DOHH2 (cell line): Measurements from ENCODE around the gene ACP6.

ENCODE experiments used
- H3F3A ChIP-seq: fragments of 200-600 bp; sonication (generic), shearing (Covaris generic); 2 replicates; pipeline ENCODE4 v1.6.0; 2016; ENCODE audit warnings: antibody characterized with exemption, mild to moderate bottlenecking; ENCODE audit not compliant: control insufficient read depth, insufficient read depth
- H3K27ac ChIP-seq: fragments of 200-600 bp; sonication (generic); 2 replicates; pipeline ENCODE4 v1.5.1; 2014; ENCODE audit warnings: low read depth, mild to moderate bottlenecking, low read length, moderate library complexity
- H3K27me3 ChIP-seq: fragments of 200-600 bp; sonication (generic); 2 replicates; pipeline ENCODE4 v1.6.1; 2014; ENCODE audit warnings: mild to moderate bottlenecking, low read length, mixed read lengths; ENCODE audit not compliant: control insufficient read depth
- H3K36me3 ChIP-seq: fragments of 200-600 bp; sonication (generic); 2 replicates; pipeline ENCODE4 v1.6.1; 2014; ENCODE audit warnings: mild to moderate bottlenecking, low read length, moderate library complexity, mixed read lengths; ENCODE audit not compliant: control insufficient read depth
- H3K4me1 ChIP-seq: fragments of 200-600 bp; sonication (generic); 2 replicates; pipeline ENCODE4 v1.6.1; 2014; ENCODE audit warnings: mild to moderate bottlenecking, low read length, mixed read lengths; ENCODE audit not compliant: control insufficient read depth
- H3K4me2 ChIP-seq: fragments of 200-600 bp; sonication (generic); 2 replicates; pipeline ENCODE4 v1.6.0; 2014; ENCODE audit warnings: mild to moderate bottlenecking, low read length, moderate library complexity
- H3K4me3 ChIP-seq: fragments of 200-600 bp; sonication (generic); 2 replicates; pipeline ENCODE4 v1.5.1; 2014; ENCODE audit warnings: mild to moderate bottlenecking, low read length, mixed read lengths
- H3K79me2 ChIP-seq: fragments of 200-600 bp; sonication (generic); 2 replicates; pipeline ENCODE4 v1.6.1; 2014; ENCODE audit warnings: mild to moderate bottlenecking, low read length, mixed read lengths; ENCODE audit not compliant: control insufficient read depth
- H3K9me2 ChIP-seq: fragments of 200-600 bp; sonication (generic); replicated peaks from 2 replicates; pipeline ENCODE4 v1.6.1; 2014; ENCODE audit warnings: mild to moderate bottlenecking, low read length, mixed read lengths; ENCODE audit not compliant: control insufficient read depth
- H3K9me3 ChIP-seq: fragments of 200-600 bp; sonication (generic); 2 replicates; pipeline ENCODE4 v1.6.1; 2014; ENCODE audit warnings: antibody characterized with exemption, low read length, mixed read lengths; ENCODE audit not compliant: control insufficient read depth, insufficient read depth
- H4K20me1 ChIP-seq: fragments of 200-600 bp; sonication (generic); 2 replicates; pipeline ENCODE4 v1.6.0; 2014; ENCODE audit warnings: low read depth, mild to moderate bottlenecking, antibody characterized with exemption, low read length, moderate library complexity; ENCODE audit not compliant: control insufficient read depth, insufficient read depth
- EZH2phosphoT487 ChIP-seq: fragments of 200-600 bp; sonication (generic); IDR thresholded peaks from 2 replicates; pipeline ENCODE4 v1.6.1; 2017; ENCODE audit warnings: borderline replicate concordance, mild to moderate bottlenecking, antibody characterized with exemption, low read length, moderate library complexity, mixed read lengths
- TF ChIP-seq, protein P1 (sequence below): fragments of 200-600 bp; sonication (generic); IDR thresholded peaks from one replicate; pipeline ENCODE4 v1.5.1; 2014; ENCODE audit warnings: antibody characterized with exemption, mild to moderate bottlenecking, low read depth, low read length; ENCODE audit not compliant: poor library complexity, severe bottlenecking

The ACP6 gene

DNA sequence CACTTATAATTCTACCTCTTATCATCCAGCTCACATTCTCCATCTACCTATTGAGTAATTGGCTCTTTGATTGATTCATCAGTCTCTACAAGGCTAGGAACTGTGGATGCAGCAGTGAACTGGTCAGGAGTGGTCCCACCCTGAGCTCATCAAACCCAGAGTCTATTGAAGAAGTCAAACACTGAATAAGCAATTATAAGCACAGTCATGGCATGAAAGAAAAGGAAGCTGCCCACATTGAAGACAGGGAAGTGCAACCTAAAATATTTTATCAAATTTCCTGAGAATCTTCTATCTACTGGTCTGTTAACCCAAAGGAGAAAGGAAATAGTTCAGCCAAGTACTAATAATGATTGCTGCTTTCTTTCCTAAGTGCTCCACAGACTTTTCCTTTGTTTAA is 35.7 kb downstream of the ACP6 start:
- no peaks in the 10 kb centered on the region for H3F3A ChIP-seq
- no peaks in the 10 kb centered on the region for H3K27me3 ChIP-seq
- no peaks in the 10 kb centered on the region for H3K9me3 ChIP-seq
- H4K20me1 ChIP-seq, result no peaks in the 10 kb centered on the region
- H3K27ac ChIP-seq, result no peak overlapping the region
- no peaks in the 10 kb centered on the region for H3K36me3 ChIP-seq
- H3K4me2 ChIP-seq, result no peak overlapping the region
- H3K4me1 ChIP-seq, result no peaks in the 10 kb centered on the region
- no peaks in the 10 kb centered on the region for H3K79me2 ChIP-seq
- H3K9me2 ChIP-seq, result no peaks in the 10 kb centered on the region
- no peak overlapping the region for H3K4me3 ChIP-seq
- TF ChIP-seq EZH2phosphoT487, result no peak
- TF ChIP-seq, protein P1, sequence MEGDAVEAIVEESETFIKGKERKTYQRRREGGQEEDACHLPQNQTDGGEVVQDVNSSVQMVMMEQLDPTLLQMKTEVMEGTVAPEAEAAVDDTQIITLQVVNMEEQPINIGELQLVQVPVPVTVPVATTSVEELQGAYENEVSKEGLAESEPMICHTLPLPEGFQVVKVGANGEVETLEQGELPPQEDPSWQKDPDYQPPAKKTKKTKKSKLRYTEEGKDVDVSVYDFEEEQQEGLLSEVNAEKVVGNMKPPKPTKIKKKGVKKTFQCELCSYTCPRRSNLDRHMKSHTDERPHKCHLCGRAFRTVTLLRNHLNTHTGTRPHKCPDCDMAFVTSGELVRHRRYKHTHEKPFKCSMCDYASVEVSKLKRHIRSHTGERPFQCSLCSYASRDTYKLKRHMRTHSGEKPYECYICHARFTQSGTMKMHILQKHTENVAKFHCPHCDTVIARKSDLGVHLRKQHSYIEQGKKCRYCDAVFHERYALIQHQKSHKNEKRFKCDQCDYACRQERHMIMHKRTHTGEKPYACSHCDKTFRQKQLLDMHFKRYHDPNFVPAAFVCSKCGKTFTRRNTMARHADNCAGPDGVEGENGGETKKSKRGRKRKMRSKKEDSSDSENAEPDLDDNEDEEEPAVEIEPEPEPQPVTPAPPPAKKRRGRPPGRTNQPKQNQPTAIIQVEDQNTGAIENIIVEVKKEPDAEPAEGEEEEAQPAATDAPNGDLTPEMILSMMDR, result no peak

DNA sequence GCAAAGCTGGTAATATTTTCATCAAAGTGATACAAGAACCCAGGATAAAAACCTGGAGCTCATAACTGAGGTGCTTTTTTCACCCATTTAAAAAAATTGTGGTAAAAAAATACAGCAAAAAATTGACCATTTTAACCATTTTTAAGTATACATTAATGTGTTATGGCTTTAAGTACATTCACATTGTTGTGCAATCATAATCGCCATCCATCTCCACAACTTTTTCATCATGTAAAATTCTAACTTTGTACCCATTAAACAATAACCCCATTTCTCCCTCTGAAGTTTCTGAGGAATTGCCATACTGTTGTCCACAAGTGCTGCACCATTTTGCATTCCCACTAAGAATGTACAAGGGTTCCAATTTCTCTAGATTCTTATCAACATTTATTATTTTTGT is 36.6 kb downstream of the ACP6 start:
- no peak overlapping the region for H3K4me3 ChIP-seq
- H3K4me1 ChIP-seq, result no peaks in the 10 kb centered on the region
- H3K79me2 ChIP-seq, result no peaks in the 10 kb centered on the region
- TF ChIP-seq, protein P1, result no peak
- TF ChIP-seq EZH2phosphoT487, result no peak
- no peaks in the 10 kb centered on the region for H3K27me3 ChIP-seq
- no peaks in the 10 kb centered on the region for H4K20me1 ChIP-seq
- H3K9me2 ChIP-seq, result no peaks in the 10 kb centered on the region
- H3K4me2 ChIP-seq, result no peak overlapping the region
- no peak overlapping the region for H3K27ac ChIP-seq
- H3K36me3 ChIP-seq, result no peaks in the 10 kb centered on the region
- H3F3A ChIP-seq, result no peaks in the 10 kb centered on the region
- no peaks in the 10 kb centered on the region for H3K9me3 ChIP-seq

DNA sequence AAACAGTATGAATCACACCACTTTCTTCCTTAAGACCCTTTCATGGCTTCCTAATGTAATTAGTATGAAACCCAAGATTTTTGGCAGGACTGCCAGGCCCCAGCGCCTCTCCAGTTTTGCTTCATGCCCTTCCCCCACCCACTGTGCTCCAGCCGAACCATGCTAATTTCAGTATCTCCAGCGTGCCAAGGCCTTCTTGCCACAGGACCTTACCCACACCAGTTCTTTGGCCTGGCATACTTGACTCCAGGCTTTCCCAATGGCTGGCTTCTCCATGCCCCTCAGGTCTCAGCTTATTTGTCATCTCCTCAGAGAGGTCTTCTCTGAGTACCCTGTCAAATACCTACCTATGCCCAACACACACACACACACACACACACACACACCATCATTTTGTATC is 38.5 kb downstream of the ACP6 start:
- no peaks in the 10 kb centered on the region for H3K4me1 ChIP-seq
- H3K27me3 ChIP-seq, result no peaks in the 10 kb centered on the region
- no peaks in the 10 kb centered on the region for H3K9me3 ChIP-seq
- no peak overlapping the region for H3K27ac ChIP-seq
- TF ChIP-seq, protein P1, result no peak
- TF ChIP-seq EZH2phosphoT487, result no peak
- H3K36me3 ChIP-seq, result no peaks in the 10 kb centered on the region
- H3K9me2 ChIP-seq, result no peaks in the 10 kb centered on the region
- H3F3A ChIP-seq, result no peaks in the 10 kb centered on the region; the same call in 1 of the 2 replicates
- no peaks in the 10 kb centered on the region for H4K20me1 ChIP-seq
- H3K4me2 ChIP-seq, result no peak overlapping the region
- H3K79me2 ChIP-seq, result no peaks in the 10 kb centered on the region
- H3K4me3 ChIP-seq, result no peak overlapping the region

DNA sequence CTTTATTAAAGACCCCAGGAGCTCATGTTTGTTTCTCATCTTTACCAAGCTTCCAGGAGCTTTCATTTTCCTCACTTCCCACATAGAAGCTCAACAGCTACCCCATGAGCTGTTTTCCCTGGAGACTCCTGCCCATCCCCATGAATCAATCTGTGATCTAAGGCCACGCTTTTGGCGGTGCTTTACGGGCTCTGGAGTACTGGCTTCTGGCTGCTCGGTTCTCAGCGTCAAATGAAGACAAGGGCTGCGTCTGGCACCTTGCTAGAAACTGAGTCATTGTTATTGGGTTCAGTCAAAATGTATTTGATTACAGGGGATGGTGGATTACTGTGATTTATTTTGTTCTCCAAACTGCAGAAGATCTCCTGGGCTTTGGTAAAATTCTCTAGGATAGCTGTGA is 39.9 kb downstream of the ACP6 start:
- Histone ChIP-seq H3K4me2 (no peak overlapping the region), H3F3A (no peaks in the 10 kb centered on the region; the same call in 1 of the 2 replicates), H3K27ac (no peak overlapping the region), H3K27me3 (no peaks in the 10 kb centered on the region), H3K79me2 (no peaks in the 10 kb centered on the region), H3K9me2 (no peaks in the 10 kb centered on the region), H3K9me3 (no peaks in the 10 kb centered on the region), H4K20me1 (no peaks in the 10 kb centered on the region), H3K36me3 (no peaks in the 10 kb centered on the region), H3K4me3 (no peak overlapping the region), H3K4me1 (peaks cover 3% of the 10 kb centered on the region)
- no peak for TF ChIP-seq EZH2phosphoT487
- TF ChIP-seq, protein P1, result no peak
